Stimulated activated naive CD8-positive, alpha-beta T cell treated with anti-CD3 and anti-CD28 coated beads, Interleukin-15, amount 100 ng/mL, for 72 hours (primary cell): Measurements from ENCODE around the gene KRTAP5-10.
"Not testable (repeated sequence)": the region's sequence is repeated elsewhere in the genome, so short reads cannot be mapped to it uniquely, and the experiment has no call there.

Experiments
- ATAC-seq: fragments of 150-1000 bp; cut with Tn5 transposase; 2 replicates; pipeline ENCODE4 v1.10.0; 2021; ENCODE audit warnings: mild to moderate bottlenecking, moderate library complexity
- DNase-seq, 2 donors: peaks; one replicate each; pipeline ENCODE4 v3.0.0; 2021 to 2022
- H3K27ac Mint-ChIP-seq, 2 donors: one replicate each; pipeline ENCODE4 v1.8.0; 2022; ENCODE audit warnings: mild to moderate bottlenecking in 2 of 2, mixed read lengths in 2 of 2, moderate library complexity in 2 of 2
- H3K27me3 Mint-ChIP-seq: one replicate; pipeline ENCODE4 v1.8.0; 2022; ENCODE audit warnings: mixed read lengths
- H3K4me1 Mint-ChIP-seq: one replicate; pipeline ENCODE4 v1.8.0; 2022; ENCODE audit warnings: mild to moderate bottlenecking, mixed read lengths
- H3K4me3 Mint-ChIP-seq, 2 donors: one replicate each; pipeline ENCODE4 v1.8.0; 2022; ENCODE audit warnings: mild to moderate bottlenecking in 2 of 2, mixed read lengths in 2 of 2, moderate library complexity in 1 of 2
- H3K9me3 Mint-ChIP-seq, 2 donors: one replicate each; pipeline ENCODE4 v1.8.0; 2022; ENCODE audit warnings: mixed read lengths in 2 of 2

The KRTAP5-10 gene

DNA sequence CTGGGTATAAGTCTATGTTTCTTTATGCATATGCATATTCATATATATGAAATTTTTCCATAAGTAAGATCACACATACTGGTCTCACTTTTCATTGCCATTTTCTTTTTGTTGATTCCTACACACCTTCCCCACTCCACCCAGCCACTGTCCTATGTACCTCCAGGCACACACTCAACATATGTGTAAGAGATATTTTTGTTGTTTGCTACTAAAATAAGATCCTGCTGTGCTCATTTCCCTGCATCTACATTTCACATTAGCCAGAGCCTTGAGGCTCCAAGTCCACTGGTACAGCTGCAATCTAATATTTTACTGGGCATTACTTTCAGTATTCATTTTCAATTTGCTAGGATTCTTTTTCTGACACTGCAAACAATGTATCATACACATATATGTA is 8.1 kb upstream of the KRTAP5-10 start:
- Mint-ChIP-seq H3K9me3 (no peaks in the 10 kb centered on the region), H3K4me1 (no peaks in the 10 kb centered on the region), H3K4me3 (no peak overlapping the region), H3K27ac (no peak overlapping the region), H3K27me3 (peaks cover 16% of the 10 kb centered on the region)
- DNase-seq (no peak), ATAC-seq (no peak)

DNA sequence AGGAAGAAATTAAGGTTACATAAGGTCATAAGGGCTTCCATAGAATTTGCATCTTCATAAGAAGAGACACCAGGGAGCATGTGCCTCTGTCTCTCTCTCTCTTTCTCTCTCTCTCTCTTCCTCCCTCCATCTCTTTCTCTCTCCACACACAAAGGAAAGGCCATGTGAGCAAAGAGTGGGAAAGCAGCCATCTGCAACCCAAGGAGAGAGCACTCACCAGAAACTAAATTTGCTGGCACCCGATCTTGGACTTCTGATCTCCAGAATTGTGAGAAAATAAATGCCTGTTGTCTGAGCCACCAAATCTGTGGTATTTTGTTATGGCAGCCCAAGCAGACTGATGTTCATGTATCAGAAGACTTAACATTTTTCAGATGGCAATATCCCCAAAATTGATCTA is 6.4 kb upstream of the KRTAP5-10 start:
- no peaks in the 10 kb centered on the region for H3K4me1 Mint-ChIP-seq
- H3K27ac Mint-ChIP-seq, result no peak overlapping the region
- H3K27me3 Mint-ChIP-seq, result peaks cover 32% of the 10 kb centered on the region
- DNase-seq (no peak), ATAC-seq (no peak)
- H3K9me3 Mint-ChIP-seq, result no peaks in the 10 kb centered on the region
- no peak overlapping the region for H3K4me3 Mint-ChIP-seq

DNA sequence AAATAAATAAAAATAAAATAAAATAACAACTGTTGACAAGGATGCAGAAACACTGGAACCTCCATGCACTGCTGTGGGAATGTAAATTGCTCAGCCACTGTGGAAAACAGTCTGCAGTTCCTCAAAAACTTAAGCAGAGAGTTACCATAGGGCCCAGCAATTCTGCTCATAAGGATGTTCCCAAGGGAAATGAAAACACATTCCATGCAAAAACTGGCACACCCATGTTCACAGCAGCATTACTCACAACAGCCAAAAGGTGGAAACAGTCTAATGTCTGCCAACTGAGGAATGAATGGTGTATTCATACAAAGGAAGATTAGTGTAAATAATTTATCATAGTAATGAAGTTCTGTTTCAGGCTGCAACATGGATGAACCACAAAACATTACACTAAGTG is 3.2 kb upstream of the KRTAP5-10 start:
- no peaks in the 10 kb centered on the region for H3K9me3 Mint-ChIP-seq
- ATAC-seq, result no peak
- H3K4me1 Mint-ChIP-seq, result no peaks in the 10 kb centered on the region
- H3K27ac Mint-ChIP-seq, result no peak overlapping the region
- H3K4me3 Mint-ChIP-seq, result no peak overlapping the region
- peaks cover 55% of the 10 kb centered on the region for H3K27me3 Mint-ChIP-seq
- DNase-seq, result no peak

DNA sequence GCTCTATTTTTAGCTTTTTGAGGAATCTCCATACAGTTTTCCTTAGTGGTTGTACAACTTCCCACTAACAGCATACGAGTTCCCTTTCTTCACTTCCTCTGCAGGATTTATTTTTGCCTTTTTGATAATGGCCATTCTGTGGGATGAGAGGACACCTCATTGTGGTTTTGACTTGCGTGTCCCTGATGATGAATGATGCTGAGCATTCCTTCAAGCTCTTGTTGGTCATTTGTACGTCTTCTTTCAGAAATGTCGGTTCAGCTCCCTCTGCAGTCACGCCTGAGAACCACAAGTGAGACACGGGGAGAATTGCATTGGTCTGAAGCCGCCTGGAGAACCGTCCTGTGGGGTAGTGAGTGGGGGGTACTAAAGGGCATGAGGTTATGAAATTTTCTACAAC is 2.0 kb upstream of the KRTAP5-10 start:
- Mint-ChIP-seq H3K4me3 (no peak overlapping the region), H3K4me1 (no peaks in the 10 kb centered on the region), H3K27me3 (peaks cover 55% of the 10 kb centered on the region), H3K9me3 (no peaks in the 10 kb centered on the region), H3K27ac (no peak overlapping the region)
- ATAC-seq (no peak), DNase-seq (no peak)

DNA sequence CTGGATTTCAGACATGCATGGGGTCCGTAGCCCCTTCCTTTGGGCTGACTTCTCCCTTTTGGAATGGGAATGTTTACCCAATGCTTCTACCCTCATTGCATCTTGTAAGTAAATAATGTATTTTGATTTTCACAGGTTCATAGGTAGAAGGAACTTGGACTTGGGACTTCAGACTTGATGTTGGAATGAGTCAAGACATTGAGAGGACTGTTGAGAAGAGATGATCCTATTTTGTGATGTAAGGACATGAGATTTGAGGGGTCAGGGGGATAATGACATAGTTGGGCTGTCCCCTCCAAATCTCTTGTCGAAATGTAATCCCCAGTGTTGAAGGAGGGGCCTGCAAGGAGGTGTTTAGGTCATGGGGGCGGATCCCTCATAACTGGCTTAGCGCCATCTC is 933 bp upstream of the KRTAP5-10 start:
- Mint-ChIP-seq H3K27me3 (peaks cover 55% of the 10 kb centered on the region), H3K4me1 (no peaks in the 10 kb centered on the region), H3K9me3 (no peaks in the 10 kb centered on the region), H3K4me3 (no peak overlapping the region), H3K27ac (no peak overlapping the region)
- DNase-seq (no peak), ATAC-seq (no peak)

DNA sequence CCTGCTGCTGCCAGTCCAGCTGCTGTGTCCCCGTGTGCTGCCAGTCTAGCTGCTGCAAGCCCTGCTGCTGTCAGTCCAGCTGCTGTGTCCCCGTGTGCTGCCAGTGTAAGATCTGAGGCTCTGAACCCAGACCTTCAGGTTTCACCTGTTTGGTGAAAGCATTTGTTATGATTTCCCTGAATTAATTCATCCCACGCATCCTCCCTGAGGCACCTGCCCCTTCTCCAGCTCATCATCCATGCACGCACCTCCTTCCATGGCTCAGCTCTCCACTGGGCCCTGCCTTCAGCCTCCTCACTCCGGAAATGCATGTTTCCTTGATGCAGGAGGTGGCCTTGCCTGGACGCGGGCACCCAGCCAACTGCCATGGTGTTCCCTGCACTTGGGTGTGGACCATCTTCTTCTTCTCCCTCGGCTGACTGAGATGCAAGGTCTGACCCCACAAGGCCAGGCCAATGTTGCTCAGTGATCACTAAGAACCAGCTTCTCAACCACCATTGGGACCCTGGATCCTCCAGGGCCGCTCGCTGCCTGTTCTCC is 788 bp downstream of the KRTAP5-10 start:
- H3K27me3 Mint-ChIP-seq, result peaks cover 50% of the 10 kb centered on the region

DNA sequence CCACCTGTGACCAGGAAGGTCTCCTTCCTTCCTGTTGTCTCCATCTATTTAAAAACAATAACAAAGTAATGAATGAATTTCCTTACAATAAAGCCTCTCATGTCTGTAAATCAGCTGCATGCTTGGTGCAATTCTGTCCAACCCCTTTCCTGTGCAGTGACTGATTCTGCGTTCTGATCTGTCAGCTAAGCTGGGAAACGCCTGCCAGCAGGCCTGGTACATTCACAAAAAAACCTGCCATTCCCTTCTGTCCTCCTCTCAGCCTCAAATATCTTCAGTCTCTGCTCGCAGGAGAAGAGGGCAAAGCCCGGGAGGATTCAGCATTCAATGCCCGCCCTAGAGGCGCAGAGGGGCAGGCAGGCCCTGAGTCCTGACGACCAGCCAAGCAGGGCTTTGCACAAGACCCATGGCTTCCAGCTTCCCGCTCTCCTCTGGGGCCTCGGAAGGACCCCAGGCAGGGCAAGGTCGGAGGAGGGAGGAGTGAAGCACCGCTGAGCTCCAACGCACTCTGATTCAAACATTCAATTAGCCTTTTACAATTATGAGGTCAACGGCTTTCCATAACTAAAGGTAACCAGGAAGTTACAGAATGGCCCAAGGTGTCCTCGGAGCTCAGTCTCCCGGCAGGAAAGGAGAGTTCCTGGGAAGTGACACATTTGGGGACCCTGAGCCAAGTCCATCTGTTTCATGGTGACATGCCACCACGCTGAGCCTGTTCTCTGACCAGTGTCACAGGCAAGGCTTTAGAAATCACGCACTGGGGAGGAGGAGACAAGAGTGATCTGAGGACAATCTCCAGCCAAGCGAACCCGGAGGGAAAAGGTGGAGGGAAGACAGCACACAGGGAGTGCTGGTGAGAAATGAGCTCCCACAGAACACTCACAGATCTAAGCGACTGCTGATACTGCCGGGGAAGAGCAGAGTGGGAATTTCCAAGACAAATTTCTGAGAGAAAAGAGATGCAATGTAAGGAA is 1.6 kb downstream of the KRTAP5-10 start:
- not testable (repeated sequence) for ATAC-seq, H3K4me3 Mint-ChIP-seq, H3K27ac Mint-ChIP-seq, H3K9me3 Mint-ChIP-seq, DNase-seq, H3K4me1 Mint-ChIP-seq
- H3K27me3 Mint-ChIP-seq, result peaks cover 42% of the 10 kb centered on the region

More for the DNA sequence above, 788 bp downstream of the KRTAP5-10 start:
- ATAC-seq (no peak), DNase-seq (no peak)
- H3K4me3 Mint-ChIP-seq, result no peak overlapping the region
- no peaks in the 10 kb centered on the region for H3K4me1 Mint-ChIP-seq
- no peaks in the 10 kb centered on the region for H3K9me3 Mint-ChIP-seq
- H3K27ac Mint-ChIP-seq, result no peak overlapping the region

DNA sequence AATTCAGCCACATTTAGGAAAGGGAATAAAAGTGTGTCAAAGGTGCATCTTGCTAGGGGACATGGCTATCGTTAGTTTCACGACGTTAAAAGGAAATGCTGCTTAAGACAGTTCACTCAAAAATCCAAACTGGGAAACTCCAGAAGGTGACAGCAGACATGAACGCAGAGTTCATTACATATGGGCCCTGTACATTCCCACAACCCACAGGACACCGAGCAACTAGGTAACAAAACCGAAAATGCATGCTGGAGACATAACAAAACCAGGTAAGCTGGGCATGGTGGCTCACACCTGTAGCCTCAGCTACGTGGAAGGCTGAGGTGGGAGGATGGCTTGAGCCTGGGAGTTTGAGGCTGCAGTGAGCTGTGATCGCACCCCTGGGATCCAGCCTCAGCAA is 2.3 kb downstream of the KRTAP5-10 start:
- H3K4me3 Mint-ChIP-seq, DNase-seq, ATAC-seq, H3K4me1 Mint-ChIP-seq, H3K27ac Mint-ChIP-seq, H3K9me3 Mint-ChIP-seq: not testable (repeated sequence)
- peaks cover 35% of the 10 kb centered on the region for H3K27me3 Mint-ChIP-seq

DNA sequence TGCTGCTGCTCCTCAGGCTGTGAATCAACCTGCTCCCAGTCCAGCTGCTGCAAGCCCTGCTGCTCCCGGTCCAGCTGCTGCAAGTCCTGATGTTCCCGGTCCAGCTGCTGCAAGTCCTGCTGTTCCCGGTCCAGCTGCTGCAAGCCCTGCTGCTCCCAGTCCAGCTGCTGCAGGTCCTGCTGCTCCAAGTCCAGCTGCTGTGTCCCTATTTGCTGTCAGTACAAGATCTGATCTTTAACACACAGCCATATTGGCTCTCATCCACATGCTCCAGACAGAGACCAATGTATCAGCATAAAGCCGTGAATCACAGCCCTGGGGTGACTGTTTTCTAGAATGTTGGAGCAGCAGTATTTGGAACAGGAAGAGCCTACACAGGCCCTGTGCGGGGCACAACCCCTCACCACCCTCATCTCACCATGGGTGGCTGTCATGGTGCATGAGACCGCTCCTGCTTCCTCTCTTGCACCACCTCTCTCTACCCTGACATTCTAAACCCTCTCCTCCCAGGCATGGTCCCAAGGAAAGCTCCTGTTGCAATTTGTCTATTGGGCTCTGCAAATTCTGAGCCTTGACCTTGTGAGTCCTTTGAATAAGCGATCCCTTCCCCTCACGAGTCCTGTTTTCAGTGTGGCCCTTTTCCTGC is 3.5 kb downstream of the KRTAP5-10 start:
- DNase-seq (no peak), ATAC-seq (no peak)
- H3K4me1 Mint-ChIP-seq, result no peaks in the 10 kb centered on the region
- no peak overlapping the region for H3K27ac Mint-ChIP-seq
- no peak overlapping the region for H3K4me3 Mint-ChIP-seq
- peaks cover 25% of the 10 kb centered on the region for H3K27me3 Mint-ChIP-seq
- H3K9me3 Mint-ChIP-seq, result no peaks in the 10 kb centered on the region

DNA sequence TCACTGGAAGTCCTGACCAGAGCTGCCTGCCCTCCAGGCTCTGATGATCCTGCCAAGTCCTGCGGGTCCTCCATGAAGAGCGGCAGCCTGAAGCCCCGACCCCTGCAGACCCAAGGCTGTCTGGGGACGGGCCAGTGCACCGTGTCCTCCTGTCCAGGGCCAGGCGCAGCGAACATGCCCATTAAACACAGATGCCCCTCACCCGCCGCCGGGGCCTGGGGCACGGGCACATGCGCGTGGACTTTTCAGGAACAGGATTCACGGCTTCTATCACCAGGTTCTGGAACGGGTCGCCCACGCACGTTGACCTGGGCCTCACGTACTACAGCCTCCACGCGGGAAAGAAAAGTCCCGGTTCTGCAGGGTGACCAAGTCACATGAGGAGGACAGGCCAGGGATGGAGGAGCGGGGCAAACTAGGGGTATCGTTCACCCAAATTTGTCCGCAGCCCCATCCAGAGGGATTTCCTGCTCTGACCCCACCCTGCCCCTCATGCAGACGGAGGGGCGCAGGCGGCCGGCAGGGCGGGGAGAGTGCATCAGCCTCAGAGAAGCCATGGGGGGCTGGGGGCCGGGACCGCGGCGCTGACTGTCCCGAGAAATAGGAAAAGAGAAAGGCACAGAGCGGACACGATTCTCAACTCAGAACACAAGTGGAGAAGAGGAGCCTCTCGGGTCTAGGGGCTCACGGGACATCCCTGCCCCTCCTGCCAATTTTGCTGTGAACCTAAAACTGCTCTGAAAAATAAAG is 5.9 kb downstream of the KRTAP5-10 start:
- not testable (repeated sequence) for H3K9me3 Mint-ChIP-seq, H3K4me1 Mint-ChIP-seq, H3K27ac Mint-ChIP-seq, H3K4me3 Mint-ChIP-seq, H3K27me3 Mint-ChIP-seq, DNase-seq, ATAC-seq

DNA sequence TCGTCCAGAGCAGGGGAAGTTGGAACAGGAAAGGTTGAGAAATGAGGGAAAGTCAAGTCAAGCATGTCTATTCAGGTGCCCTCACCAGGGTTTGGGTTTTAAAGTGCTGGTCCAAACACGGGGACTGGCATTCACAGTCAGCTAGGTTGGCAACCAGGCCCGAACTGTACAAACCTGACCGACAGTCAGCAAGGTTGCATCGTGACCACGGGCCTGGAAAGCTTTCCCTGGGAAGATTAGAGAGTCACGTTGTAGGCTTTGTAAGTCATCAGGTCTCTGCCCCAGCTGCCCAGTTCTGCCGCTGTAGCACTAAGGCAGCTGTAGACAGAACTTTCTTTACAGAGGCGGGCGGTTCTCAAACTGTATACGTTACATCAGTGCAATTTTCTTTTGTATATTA is 7.4 kb downstream of the KRTAP5-10 start:
- no peak for ATAC-seq
- no peak overlapping the region for H3K4me3 Mint-ChIP-seq
- H3K9me3 Mint-ChIP-seq, result no peaks in the 10 kb centered on the region
- no peak for DNase-seq
- H3K27ac Mint-ChIP-seq, result no peak overlapping the region
- no peaks in the 10 kb centered on the region for H3K27me3 Mint-ChIP-seq
- no peaks in the 10 kb centered on the region for H3K4me1 Mint-ChIP-seq

DNA sequence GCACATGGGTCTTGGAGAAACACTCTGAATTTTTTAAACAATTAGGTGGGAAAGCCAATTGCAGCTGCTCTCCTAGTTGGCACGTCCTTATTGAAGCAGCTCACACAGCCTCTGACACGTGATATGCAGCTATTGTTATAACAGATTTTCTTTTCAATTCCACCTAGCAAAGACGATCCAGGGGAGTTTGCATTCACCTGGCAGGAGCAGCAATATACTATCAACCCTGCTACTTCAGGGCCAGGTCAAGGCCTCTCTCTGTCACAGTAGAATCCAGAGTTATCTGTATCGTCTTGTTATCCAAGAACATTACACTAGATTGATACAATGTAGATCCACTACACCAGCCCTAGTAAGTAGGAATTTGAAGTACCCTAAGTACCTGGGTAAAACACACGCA is 9.1 kb downstream of the KRTAP5-10 start:
- Mint-ChIP-seq H3K9me3 (no peaks in the 10 kb centered on the region), H3K4me1 (no peaks in the 10 kb centered on the region), H3K27ac (no peak overlapping the region), H3K4me3 (no peak overlapping the region), H3K27me3 (no peaks in the 10 kb centered on the region)
- no peak for DNase-seq
- ATAC-seq, result no peak

DNA sequence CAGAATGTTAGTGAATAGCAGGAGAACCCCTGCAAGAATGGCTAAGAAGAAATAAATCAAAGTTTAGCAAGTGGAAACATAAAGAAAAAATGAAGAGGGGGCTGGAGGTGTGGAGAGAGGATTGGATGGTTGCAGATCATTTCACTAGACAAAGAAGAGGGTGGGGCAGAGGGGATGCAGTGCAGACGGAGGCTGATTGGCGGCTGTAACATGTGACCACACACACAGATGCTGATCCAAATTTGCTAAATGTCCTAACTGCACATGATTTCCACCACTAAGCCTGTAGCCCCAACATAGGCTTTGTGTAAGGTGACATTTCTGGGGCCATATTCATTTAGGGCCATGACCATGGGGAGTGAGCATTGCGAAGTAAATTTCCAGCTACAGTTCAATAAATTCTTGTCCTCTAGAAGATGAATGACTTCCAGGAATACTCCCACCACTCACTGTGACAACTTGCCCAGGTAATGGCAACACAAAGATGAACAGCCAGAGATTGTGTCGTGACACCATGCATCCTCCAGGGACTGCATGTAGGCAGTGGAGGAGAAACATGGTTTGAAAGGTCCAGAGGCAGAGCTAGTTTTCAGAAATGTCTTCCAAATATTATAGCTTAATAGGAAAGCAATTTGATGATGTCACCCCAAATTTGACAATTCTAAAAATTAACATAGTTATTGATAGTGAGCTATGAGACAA is 10.5 kb downstream of the KRTAP5-10 start:
- Mint-ChIP-seq H3K9me3 (no peaks in the 10 kb centered on the region), H3K4me3 (no peak overlapping the region), H3K27me3 (peaks cover 3% of the 10 kb centered on the region), H3K27ac (no peak overlapping the region), H3K4me1 (peaks cover 8% of the 10 kb centered on the region)
- no peak for DNase-seq
- no peak for ATAC-seq

DNA sequence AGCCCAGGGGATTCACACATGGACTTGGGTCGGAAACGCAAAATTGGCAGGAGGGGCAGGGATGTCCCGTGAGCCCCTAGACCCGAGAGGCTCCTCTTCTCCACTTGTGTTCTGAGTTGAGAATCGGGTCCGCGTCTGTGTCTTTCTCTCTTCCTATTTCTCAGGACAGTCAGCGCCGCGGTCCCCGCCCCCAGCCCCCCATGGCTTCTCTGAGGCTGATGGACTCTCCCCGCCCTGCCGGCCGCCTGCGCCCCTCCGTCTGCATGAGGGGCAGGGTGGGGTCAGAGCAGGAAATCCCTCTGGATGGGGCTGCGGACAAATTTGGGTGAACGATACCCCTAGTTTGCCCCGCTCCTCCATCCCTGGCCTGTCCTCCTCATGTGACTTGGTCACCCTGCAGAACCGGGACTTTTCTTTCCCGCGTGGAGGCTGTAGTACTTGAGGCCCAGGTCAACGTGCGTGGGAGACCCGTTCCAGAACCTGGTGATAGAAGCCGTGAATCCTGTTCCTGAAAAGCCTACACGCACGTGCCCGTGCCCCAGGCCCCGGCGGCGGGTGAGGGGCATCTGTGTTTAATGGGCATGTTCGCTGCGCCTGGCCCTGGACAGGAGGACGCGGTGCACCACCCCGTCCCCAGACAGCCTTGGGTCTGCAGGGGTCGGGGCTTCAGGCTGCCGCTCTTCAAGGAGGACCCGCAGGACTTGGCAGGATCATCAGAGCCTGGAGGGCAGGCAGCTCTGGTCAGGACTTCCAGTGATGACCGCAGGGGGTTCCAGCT is 11.5 kb downstream of the KRTAP5-10 start:
- not testable (repeated sequence) for ATAC-seq, DNase-seq, H3K9me3 Mint-ChIP-seq, H3K4me3 Mint-ChIP-seq, H3K27ac Mint-ChIP-seq
- Mint-ChIP-seq H3K4me1 (peaks cover 11% of the 10 kb centered on the region), H3K27me3 (peaks cover 13% of the 10 kb centered on the region)
